Measurements from ENCODE around the gene ENPP3.

- no peak for TF ChIP-seq ZNF384 (IDR thresholded peaks at IDR 0.05)
- TF ChIP-seq SP1 (IDR thresholded peaks at IDR 0.05), result no peak
- TF ChIP-seq LEF1 (IDR thresholded peaks at IDR 0.05; ENCODE audit: borderline replicate concordance), result no peak
- TF ChIP-seq BHLHE40 (IDR thresholded peaks at IDR 0.05; ENCODE audit: borderline replicate concordance), result no peak
- TF ChIP-seq NFRKB (IDR thresholded peaks at IDR 0.05), result no peak
- no peak for TF ChIP-seq FOXM1 (IDR thresholded peaks at IDR 0.05; ENCODE audit: borderline replicate concordance)
- no peak for TF ChIP-seq PKNOX1 (IDR thresholded peaks at IDR 0.05)
- TF ChIP-seq SUZ12 (IDR thresholded peaks at IDR 0.05), result no peak
- no peak for TF ChIP-seq FOXK2 (IDR thresholded peaks at IDR 0.05)
- TF ChIP-seq L3MBTL2 (conservative IDR thresholded peaks at IDR 0.05), result no peak
Observed at GRCh38 chr6:131597446-131597845, 39.7 kb upstream of the ENPP3 start.

Data from HEK293T (cell line).